Heart left ventricle (tissue), 13 donors: ENCODE measurements around the gene TMEM208.

Source experiments
- CTCF ChIP-seq, 12 donors: fragments of 200-600 bp; sonication (generic) in 4 of 12; IDR thresholded peaks; one replicate each; pipeline versions ENCODE4 v1.5.0 to v1.8.0; 2018 to 2022; ENCODE audit warnings: antibody characterized with exemption in 12 of 12, mild to moderate bottlenecking in 5 of 12
- POLR2A ChIP-seq, 2 donors: fragments of 450-650 bp; IDR thresholded peaks; one replicate each; pipeline ENCODE4 v1.6.1; 2017; ENCODE audit warnings: antibody characterized with exemption in 2 of 2, mild to moderate bottlenecking in 2 of 2, moderate library complexity in 2 of 2
- donor health status: ischemic (EF 13 %, LVEDD 7.1; RV severe dilation, severe dysfunction).
- donor health status: DM: no; HTN: yes; CAD: no.
- donor health status: DM: no; HTN: no; CAD: no.
- donor health status: ischemic (EF 25% LVEDD 6.9; RV normal size, moderate dysfunction).
- donor health status: ischemic (EF 25% LVEDD 5.7; RV mildly dilated, moderate dysfunction).
- donor health status: ischemic (EF 35%, LVEDD 5.7; RV mildly dilated, moderate dysfunction).
- donor health status: nonischemic (EF 11% LVEDD 7.7; RV severe dilation, severe dysfunction).
- donor health status: DM: yes; HTN: yes; CAD: no.
- donor health status: PGD.
- donor health status: ischemic (EF 29% LVEDD 5.4; RV normal size, mild dysfunction).
- donor health status: nonischemic (EF 23%, LVEDD 6.1; RV moderate dilation, normal function).

- TF ChIP-seq CTCF (IDR thresholded peaks at IDR 0.05) (no peak), POLR2A (IDR thresholded peaks at IDR 0.05) (no peak)
Measured at GRCh38 chr16:67242138-67242730, 15.3 kb downstream of the TMEM208 start.
